HepG2 (cell line): Measurements from ENCODE around the gene FBXO7. TPM values are rescaled to one million over a fixed set of nuclear protein-coding genes. Genes with fewer than 3 reads are reported as not detected.
A peak's percentile ranks its signal among the peaks of the same experiment; 100 is the strongest.

Experiments
- ATAC-seq: fragments of 200-7000 bp; cut with Tn5 transposase; 3 replicates; pipeline ENCODE4 v1.9.1; 2020; ENCODE audit warnings: mild to moderate bottlenecking, moderate library complexity
- BruUV-seq: library from RNA; stranded (reverse); fragments of 400-500 nt; replicated peaks from 2 replicates; lab custom pipeline; 2021; lab: Mats Ljungman, UMichigan
- CTCF ChIA-PET: fragments of 300-600 bp; formaldehyde crosslinking; extraction: SDS; loops from one replicate; lab custom pipeline; 2021; ENCODE audit warnings: low total read pairs, inconsistent platforms, low intra/inter-chr PET ratio; lab: Yijun Ruan, JAX
- POLR2A ChIA-PET: fragments of 350-600 bp; sonication (Branson Sonifier 250); formaldehyde crosslinking; loops from one replicate; lab custom pipeline; 2020; ENCODE audit warnings: antibody characterized with exemption, inconsistent platforms; lab: Yijun Ruan, JAX
- DNase-seq: peaks from one replicate; pipeline ENCODE4 v3.0.0-alpha.2; 2015; ENCODE audit warnings: low spot score
- FAIRE-seq: peaks from 3 replicates; lab custom pipeline; 2011; peaks lifted over from hg19 to GRCh38; lab: Jason Lieb, UNC
- H2AFZ ChIP-seq: one replicate; pipeline ENCODE4 v1.6.1; 2011; ENCODE audit warnings: low read length, inconsistent platforms
- H3K27ac ChIP-seq: fragments of 300-600 bp; 3 replicates; pipeline ENCODE4 v1.8.0; 2011; ENCODE audit warnings: mixed run types, mild to moderate bottlenecking, mixed read lengths, low read length, inconsistent platforms; ENCODE audit not compliant: insufficient read depth; ENCODE audit errors: extremely low read length
- H3K27me3 ChIP-seq, 2 experiments: fragments of 200-600 bp in 1 of 2; 2 replicates in 1 of 2; 3 replicates in 1 of 2; pipeline versions ENCODE4 v1.6.0 to v1.8.0; 2011; ENCODE audit warnings: low read length in 2 of 2, mild to moderate bottlenecking in 2 of 2, moderate library complexity in 2 of 2, inconsistent platforms in 1 of 2; ENCODE audit not compliant: insufficient read depth in 2 of 2, control insufficient read depth in 1 of 2
- H3K36me3 ChIP-seq, 2 experiments: fragments of 200-600 bp in 1 of 2; replicated peaks in 1 of 2; 2 replicates in 1 of 2; 3 replicates in 1 of 2; pipeline versions ENCODE4 v1.5.1 to v1.8.0; 2011; ENCODE audit warnings: low read length in 2 of 2, inconsistent platforms in 1 of 2; ENCODE audit not compliant: insufficient read depth in 2 of 2, control insufficient read depth in 1 of 2
- H3K4me1 ChIP-seq: 2 replicates; pipeline ENCODE4 v1.5.1; 2012; ENCODE audit warnings: low read length, inconsistent platforms; ENCODE audit not compliant: insufficient read depth
- H3K4me2 ChIP-seq: 2 replicates; pipeline ENCODE4 v1.6.0; 2011; ENCODE audit warnings: low read depth, low read length, inconsistent platforms
- H3K4me3 ChIP-seq, 3 experiments: fragments of 200-600 bp in 1 of 3; sonication (generic), shearing (Covaris generic) in 1 of 3; replicated peaks in 1 of 3; 2 replicates each; pipeline ENCODE4 v1.5.1; 2011 to 2016; ENCODE audit warnings: low read length in 3 of 3, inconsistent platforms in 2 of 3, low read depth in 2 of 3, mild to moderate bottlenecking in 2 of 3, control low read depth in 1 of 3, mixed read lengths in 1 of 3; ENCODE audit not compliant: insufficient read depth in 1 of 3
- H3K79me2 ChIP-seq: one replicate; pipeline ENCODE4 v1.6.1; 2011; ENCODE audit warnings: low read length, inconsistent platforms; ENCODE audit not compliant: insufficient read depth
- H3K9ac ChIP-seq: 2 replicates; pipeline ENCODE4 v1.6.0; 2011; ENCODE audit warnings: mild to moderate bottlenecking, low read depth, low read length, inconsistent platforms; ENCODE audit not compliant: insufficient read depth
- H3K9me3 ChIP-seq: 2 replicates; pipeline ENCODE4 v1.5.1; 2012; ENCODE audit warnings: mild to moderate bottlenecking, low read length
- H4K20me1 ChIP-seq: 2 replicates; pipeline ENCODE4 v1.6.0; 2011; ENCODE audit warnings: inconsistent platforms, mild to moderate bottlenecking, low read length, moderate library complexity; ENCODE audit not compliant: insufficient read depth
- ETV6 ChIP-seq: sonication (generic); formaldehyde crosslinking; conservative IDR thresholded peaks from 2 replicates; pipeline ENCODE4 v1.4.0; 2020; ENCODE audit warnings: missing genetic modification reagents
- FIP1L1 ChIP-seq: fragments of 200-400 bp; formaldehyde crosslinking; IDR thresholded peaks from 2 replicates; pipeline ENCODE4 v1.6.1; 2018; ENCODE audit warnings: low read depth, mild to moderate bottlenecking, low read length, moderate library complexity, borderline replicate concordance; ENCODE audit not compliant: insufficient read depth
- HOXA7 ChIP-seq: sonication (generic); formaldehyde crosslinking; IDR thresholded peaks from 2 replicates; pipeline ENCODE4 v1.8.1; 2022; ENCODE audit warnings: mild to moderate bottlenecking, missing genetic modification reagents, moderate library complexity
- NCOA2 ChIP-seq: sonication (generic); formaldehyde crosslinking; IDR thresholded peaks from 2 replicates; pipeline ENCODE4 v1.8.0; 2022; ENCODE audit warnings: inconsistent platforms
- PAX8 ChIP-seq: sonication (generic); formaldehyde crosslinking; IDR thresholded peaks from 2 replicates; pipeline ENCODE4 v1.8.0; 2022; ENCODE audit warnings: mild to moderate bottlenecking, missing genetic modification reagents, borderline replicate concordance
- SALL2 ChIP-seq: sonication (generic); formaldehyde crosslinking; IDR thresholded peaks from 2 replicates; pipeline ENCODE4 v1.8.1; 2023; ENCODE audit warnings: mild to moderate bottlenecking, missing genetic modification reagents, inconsistent platforms
- THAP11 ChIP-seq: IDR thresholded peaks from 2 replicates; pipeline ENCODE4 v1.6.1; 2016; ENCODE audit warnings: missing biosample characterization, missing genetic modification reagents
- ZKSCAN1 ChIP-seq: fragments of 150-350 bp; IDR thresholded peaks from 2 replicates; pipeline ENCODE4 v1.6.1; 2014; ENCODE audit warnings: low read length
- ZNF124 ChIP-seq: sonication (generic); formaldehyde crosslinking; IDR thresholded peaks from 2 replicates; pipeline ENCODE4 v1.4.0; 2020; ENCODE audit warnings: missing genetic modification reagents
- ZNF253 ChIP-seq: sonication (generic); formaldehyde crosslinking; IDR thresholded peaks from 2 replicates; pipeline ENCODE4 v1.8.0; 2022; ENCODE audit warnings: mild to moderate bottlenecking, missing genetic modification reagents, borderline replicate concordance
- ZNF282 ChIP-seq: fragments of 450-650 bp; IDR thresholded peaks from 2 replicates; pipeline ENCODE4 v1.6.1; 2018; ENCODE audit not compliant: partially characterized antibody
- ZNF3 ChIP-seq: IDR thresholded peaks from 2 replicates; pipeline ENCODE4 v1.7.0; 2017; ENCODE audit warnings: inconsistent platforms
- ZNF598 ChIP-seq: sonication (generic); formaldehyde crosslinking; IDR thresholded peaks from 2 replicates; pipeline ENCODE4 v1.5.1; 2020; ENCODE audit warnings: mild to moderate bottlenecking, missing genetic modification reagents, borderline replicate concordance
- ZNF768 ChIP-seq: sonication (generic); formaldehyde crosslinking; IDR thresholded peaks from 2 replicates; pipeline ENCODE4 v1.4.0; 2020; ENCODE audit warnings: missing genetic modification reagents
- WGBS: methylation state at CpG from one replicate; pipeline ENCODE4 v1.1.6; 2017; ENCODE audit warnings: low lambda C conversion rate; 5-methylcytosine and 5-hydroxymethylcytosine counted together
- in situ Hi-C: cut with HindIII; loops from 2 replicates; pipeline ENCODE4 v1.10.0; 2017; ENCODE audit warnings: low pct_unique_long_range_greater_than_20kb; ENCODE audit not compliant: extremely low pct_ligation_motif_present
- intact Hi-C: fragments of 100-400 bp; cut with micrococcal nuclease; formaldehyde crosslinking; loops from one replicate; pipeline ENCODE4 v1.10.0; 2022; ENCODE audit not compliant: unreplicated experiment
- polyA plus RNA-seq, 8 experiments: library from polyadenylated mRNA; depleted of rRNA in 3 of 8; stranded (reverse) in 7 of 8; unstranded in 1 of 8; fragments of >200 nt; fragmentation: Illumina TruSeq in 4 of 8; extraction: Trizol in 4 of 8; gene quantifications; 2 replicates each; pipeline versions ENCODE4 v1.2.1 to v1.2.3, GENCODE V29; 2011 to 2016; ENCODE audit warnings: low read depth in 4 of 8, missing spikeins in 1 of 8, mixed read lengths in 1 of 8; ENCODE audit not compliant: insufficient read depth in 1 of 8
- total RNA-seq, 5 experiments: library from RNA; depleted of rRNA; stranded (reverse); fragments of >200 nt; fragmentation: Illumina TruSeq; extraction: Trizol; gene quantifications; 2 replicates each; pipeline ENCODE4 v1.2.3, GENCODE V29; 2016; ENCODE audit warnings: low read depth in 1 of 5
- TF ChIP-seq, protein P1 (sequence below): IDR thresholded peaks from 2 replicates; pipeline ENCODE4 v1.6.1; 2016; ENCODE audit warnings: missing biosample characterization, missing genetic modification reagents, low read depth
- TF ChIP-seq, protein P2 (sequence below): IDR thresholded peaks from 2 replicates; pipeline ENCODE4 v1.6.1; 2018; ENCODE audit warnings: missing genetic modification reagents, mild to moderate bottlenecking, missing compliant biosample characterization

The FBXO7 gene
- total and polyA plus RNA-seq, 2 of the 13 experiments (the other 11 are each of a cell fraction or from before 2014, with no cell fraction given), result 105 to 172 TPM

DNA sequence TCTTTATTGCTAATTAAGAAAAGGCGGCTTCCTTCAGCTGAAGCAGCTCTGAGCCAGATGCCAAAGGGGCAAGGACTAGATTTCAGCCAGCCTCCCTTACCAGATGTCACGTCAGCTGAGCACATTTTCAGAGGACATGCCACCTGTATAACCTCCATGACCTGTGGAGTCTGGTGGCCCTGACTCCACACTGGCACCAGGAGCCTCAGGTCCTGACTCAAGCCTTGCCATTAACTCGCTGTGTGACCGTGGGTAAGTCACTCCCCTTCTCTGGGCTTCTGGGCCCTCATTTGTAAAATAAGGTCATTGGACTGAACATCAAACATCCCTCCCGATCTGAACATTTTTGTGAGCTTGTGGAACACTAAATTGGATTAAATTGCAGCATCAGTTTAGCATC, 46.0 kb downstream of the FBXO7 start:
- no peak overlapping the region for H3K27ac ChIP-seq
- no peak for FAIRE-seq
- no peak overlapping the region for H2AFZ ChIP-seq
- no peak for ATAC-seq
- no peak for DNase-seq
- H3K27me3 ChIP-seq, result no peaks in the 10 kb centered on the region
- CTCF ChIA-PET, result no interaction called here
- no peak overlapping the region for H3K9ac ChIP-seq
- H4K20me1 ChIP-seq, result no peaks in the 10 kb centered on the region
- intact Hi-C loops (no loop called here), in situ Hi-C loops (loop anchor here (10.0 kb wide), 1 partner anchor 474 kb away; no protein-coding TSS in a partner anchor)
- H3K4me2 ChIP-seq, result no peak overlapping the region
- peaks cover 5% of the 10 kb centered on the region for H3K9me3 ChIP-seq
- no peak overlapping the region for H3K4me3 ChIP-seq
- POLR2A ChIA-PET, result no interaction called here
- no TSS peak for BruUV-seq
- TF ChIP-seq ZNF768 (CRISPR knock-in tag), result peak; percentile 88
- no peak for TF ChIP-seq THAP11 (CRISPR knock-in tag)
- H3K4me1 ChIP-seq, result no peaks in the 10 kb centered on the region
- 97% methylated on average over 5 of the region's 5 CpGs for WGBS
- H3K79me2 ChIP-seq, result no peaks in the 10 kb centered on the region
- H3K36me3 ChIP-seq, result no peaks in the 10 kb centered on the region

DNA sequence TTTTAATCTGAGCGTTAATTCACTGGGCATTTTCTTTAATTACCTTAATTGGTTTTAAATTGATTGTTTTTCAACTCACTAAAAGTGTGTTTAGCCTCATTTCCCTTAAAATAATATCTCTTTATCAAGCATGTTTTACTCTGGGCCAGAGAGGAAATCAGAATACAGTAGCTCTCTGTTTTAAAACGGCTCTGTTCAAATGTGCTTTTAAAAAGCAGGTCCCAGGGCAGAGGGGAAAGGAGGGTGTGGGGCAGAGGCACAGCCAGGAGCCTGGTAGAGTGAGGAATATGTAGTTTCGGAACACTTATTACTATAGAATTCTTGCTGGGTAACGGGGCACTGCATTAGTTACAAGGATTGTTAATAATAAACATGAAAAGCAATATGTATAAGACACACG, 47.6 kb downstream of the FBXO7 start:
- H3K27ac ChIP-seq, result no peak overlapping the region
- no peak overlapping the region for H2AFZ ChIP-seq
- H3K9me3 ChIP-seq, result peaks cover 5% of the 10 kb centered on the region
- ATAC-seq, result no peak
- no peaks in the 10 kb centered on the region for H3K36me3 ChIP-seq
- no peak overlapping the region for H3K4me3 ChIP-seq
- 90% methylated on average over 5 of the region's 5 CpGs for WGBS
- H3K9ac ChIP-seq, result no peak overlapping the region
- in situ Hi-C loops (loop anchor here (10.0 kb wide), 1 partner anchor 473 kb away; no protein-coding TSS in a partner anchor), intact Hi-C loops (no loop called here)
- POLR2A ChIA-PET, result interaction anchor here (1.0 kb wide), 1 partner anchor 9 kb away, joined by 3 read pairs; no protein-coding TSS in a partner anchor
- no peaks in the 10 kb centered on the region for H3K27me3 ChIP-seq
- no peak for FAIRE-seq
- no peaks in the 10 kb centered on the region for H4K20me1 ChIP-seq
- no peak for DNase-seq
- BruUV-seq, result no TSS peak
- H3K4me1 ChIP-seq, result no peaks in the 10 kb centered on the region
- H3K4me2 ChIP-seq, result no peak overlapping the region
- H3K79me2 ChIP-seq, result no peaks in the 10 kb centered on the region
- CTCF ChIA-PET, result no interaction called here
- no peak for TF ChIP-seq ZNF124 (CRISPR knock-in tag)
- TF ChIP-seq FIP1L1, result no peak
- no peak for TF ChIP-seq ZNF598 (CRISPR knock-in tag)
- no peak for TF ChIP-seq ZNF282
- no peak for TF ChIP-seq SALL2
- TF ChIP-seq PAX8 (CRISPR knock-in tag), result no peak
- TF ChIP-seq ZKSCAN1, result no peak
- TF ChIP-seq NCOA2, result no peak
- TF ChIP-seq, protein P1, sequence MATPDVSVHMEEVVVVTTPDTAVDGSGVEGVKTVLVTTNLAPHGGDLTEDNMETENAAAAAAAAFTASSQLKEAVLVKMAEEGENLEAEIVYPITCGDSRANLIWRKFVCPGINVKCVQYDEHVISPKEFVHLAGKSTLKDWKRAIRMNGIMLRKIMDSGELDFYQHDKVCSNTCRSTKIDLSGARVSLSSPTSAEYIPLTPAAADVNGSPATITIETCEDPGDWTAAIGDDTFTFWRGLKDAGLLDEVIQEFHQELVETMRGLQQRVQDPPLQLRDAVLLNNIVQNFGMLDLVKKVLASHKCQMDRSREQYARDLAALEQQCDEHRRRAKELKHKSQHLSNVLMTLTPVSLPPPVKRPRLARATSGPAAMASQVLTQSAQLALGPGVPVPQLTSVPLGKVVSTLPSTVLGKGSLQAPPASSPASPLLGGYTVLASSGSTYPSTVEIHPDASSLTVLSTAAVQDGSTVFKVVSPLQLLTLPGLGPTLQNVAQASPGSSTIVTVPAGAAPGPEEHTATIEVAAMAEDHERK (CRISPR knock-in tag), result no peak
- TF ChIP-seq HOXA7 (CRISPR knock-in tag), result no peak
- no peak for TF ChIP-seq ZNF3
- TF ChIP-seq ZNF253, result no peak
- TF ChIP-seq, protein P2, sequence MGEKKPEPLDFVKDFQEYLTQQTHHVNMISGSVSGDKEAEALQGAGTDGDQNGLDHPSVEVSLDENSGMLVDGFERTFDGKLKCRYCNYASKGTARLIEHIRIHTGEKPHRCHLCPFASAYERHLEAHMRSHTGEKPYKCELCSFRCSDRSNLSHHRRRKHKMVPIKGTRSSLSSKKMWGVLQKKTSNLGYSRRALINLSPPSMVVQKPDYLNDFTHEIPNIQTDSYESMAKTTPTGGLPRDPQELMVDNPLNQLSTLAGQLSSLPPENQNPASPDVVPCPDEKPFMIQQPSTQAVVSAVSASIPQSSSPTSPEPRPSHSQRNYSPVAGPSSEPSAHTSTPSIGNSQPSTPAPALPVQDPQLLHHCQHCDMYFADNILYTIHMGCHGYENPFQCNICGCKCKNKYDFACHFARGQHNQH, result no peak
- no peak for TF ChIP-seq ETV6
